WTC11 (cell line): ENCODE results near the gene HEPHL1. TPM values are rescaled to one million over a fixed set of nuclear protein-coding genes. Genes with fewer than 3 reads are reported as not detected.

Experiments
- ATAC-seq: fragments of 200-7000 bp; cut with Tn5 transposase; 2 replicates; pipeline ENCODE4 v1.10.0; 2021; ENCODE audit warnings: mild to moderate bottlenecking, moderate library complexity
- CTCF ChIA-PET: fragments of 300-600 bp; sonication (Branson Sonifier 250); formaldehyde crosslinking; loops from one replicate; lab custom pipeline; 2021; ENCODE audit warnings: antibody characterized with exemption; lab: Charles Lee
- POLR2A ChIA-PET: fragments of 350-600 bp; sonication (Branson Sonifier 250); formaldehyde crosslinking; loops from one replicate; lab custom pipeline; 2021; ENCODE audit warnings: antibody characterized with exemption; lab: Charles Lee
- DNase-seq: peaks from one replicate; pipeline ENCODE4 v3.0.0; 2021; ENCODE audit warnings: low spot score
- H3K27ac Mint-ChIP-seq: 2 replicates; pipeline ENCODE4 v1.8.0; 2021; ENCODE audit warnings: mixed read lengths
- H3K27me3 Mint-ChIP-seq: 2 replicates; pipeline ENCODE4 v1.8.0; 2021; ENCODE audit warnings: low read depth, mild to moderate bottlenecking, moderate library complexity, mixed read lengths
- H3K36me3 Mint-ChIP-seq: 2 replicates; pipeline ENCODE4 v1.8.0; 2021; ENCODE audit warnings: mixed read lengths
- H3K4me1 Mint-ChIP-seq: 2 replicates; pipeline ENCODE4 v1.8.0; 2022; ENCODE audit warnings: mixed read lengths
- H3K4me3 Mint-ChIP-seq: 2 replicates; pipeline ENCODE4 v1.8.0; 2021; ENCODE audit warnings: mild to moderate bottlenecking, moderate library complexity, mixed read lengths
- H3K9me3 Mint-ChIP-seq: 2 replicates; pipeline ENCODE4 v1.8.0; 2021; ENCODE audit warnings: mixed read lengths
- ATF1 ChIP-seq: sonication (generic); formaldehyde crosslinking; IDR thresholded peaks from 2 replicates; pipeline ENCODE4 v1.8.1; 2023; ENCODE audit warnings: mild to moderate bottlenecking, moderate library complexity, missing genetic modification reagents
- ETV6 ChIP-seq: sonication (generic); formaldehyde crosslinking; IDR thresholded peaks from 2 replicates; pipeline ENCODE4 v1.8.1; 2022; ENCODE audit warnings: mild to moderate bottlenecking, missing genetic modification reagents
- MYBL2 ChIP-seq: sonication (generic); formaldehyde crosslinking; IDR thresholded peaks from 2 replicates; pipeline ENCODE4 v1.8.1; 2023; ENCODE audit warnings: mild to moderate bottlenecking, moderate library complexity, missing genetic modification reagents
- NFE2L1 ChIP-seq: sonication (generic); formaldehyde crosslinking; IDR thresholded peaks from 2 replicates; pipeline ENCODE4 v1.8.1; 2023; ENCODE audit warnings: missing genetic modification reagents
- NFYB ChIP-seq: sonication (generic); formaldehyde crosslinking; conservative IDR thresholded peaks from 2 replicates; pipeline ENCODE4 v1.8.0; 2022; ENCODE audit warnings: low read depth, missing genetic modification reagents
- OVOL2 ChIP-seq: fragments of 250-450 bp; sonication (Bioruptor Pico); IDR thresholded peaks from 2 replicates; pipeline ENCODE4 v1.9.0; 2021; ENCODE audit warnings: mild to moderate bottlenecking, borderline replicate concordance
- SMAD4 ChIP-seq: sonication (generic); formaldehyde crosslinking; IDR thresholded peaks from 2 replicates; pipeline ENCODE4 v1.8.0; 2022; ENCODE audit warnings: mild to moderate bottlenecking, missing genetic modification reagents
- SOX15 ChIP-seq: fragments of 250-450 bp; sonication (Bioruptor Pico); IDR thresholded peaks from 2 replicates; pipeline ENCODE4 v1.9.0; 2021; ENCODE audit warnings: mild to moderate bottlenecking
- ZNF121 ChIP-seq: sonication (generic); formaldehyde crosslinking; IDR thresholded peaks from 2 replicates; pipeline ENCODE4 v1.8.0; 2023; ENCODE audit warnings: missing genetic modification reagents
- ZNF671 ChIP-seq: fragments of 250-450 bp; sonication (Bioruptor Pico); IDR thresholded peaks from 2 replicates; pipeline ENCODE4 v1.8.0; 2021; ENCODE audit warnings: mild to moderate bottlenecking
- total RNA-seq: library from RNA; stranded (reverse); gene quantifications from 3 replicates; pipeline ENCODE4 v1.2.3, GENCODE V29; 2021
- TF ChIP-seq, protein P1 (sequence below): sonication (generic); formaldehyde crosslinking; IDR thresholded peaks from 2 replicates; pipeline ENCODE4 v1.8.0; 2022; ENCODE audit warnings: mild to moderate bottlenecking, missing genetic modification reagents
- TF ChIP-seq, protein P2 (sequence below): fragments of 250-450 bp; sonication (Bioruptor Pico); IDR thresholded peaks from 2 replicates; pipeline ENCODE4 v1.8.0; 2021; ENCODE audit warnings: mild to moderate bottlenecking
- TF ChIP-seq, protein P3 (sequence below): sonication (generic); formaldehyde crosslinking; conservative IDR thresholded peaks from 2 replicates; pipeline ENCODE4 v1.8.1; 2022; ENCODE audit warnings: mild to moderate bottlenecking, missing genetic modification reagents
- TF ChIP-seq, protein P4 (sequence below): sonication (generic); formaldehyde crosslinking; IDR thresholded peaks from 2 replicates; pipeline ENCODE4 v1.8.1; 2023; ENCODE audit warnings: mild to moderate bottlenecking, missing genetic modification reagents, borderline replicate concordance
- TF ChIP-seq, protein P5 (sequence below): fragments of 250-450 bp; sonication (Bioruptor Pico); IDR thresholded peaks from 2 replicates; pipeline ENCODE4 v1.9.0; 2021; ENCODE audit warnings: mild to moderate bottlenecking, borderline replicate concordance
- TF ChIP-seq, protein P6 (sequence below): sonication (generic); formaldehyde crosslinking; IDR thresholded peaks from 2 replicates; pipeline ENCODE4 v1.8.0; 2023; ENCODE audit warnings: missing genetic modification reagents, mild to moderate bottlenecking, borderline replicate concordance
- TF ChIP-seq, protein P7 (sequence below): sonication (generic); formaldehyde crosslinking; IDR thresholded peaks from 2 replicates; pipeline ENCODE4 v1.8.1; 2022; ENCODE audit warnings: mild to moderate bottlenecking, moderate library complexity, missing genetic modification reagents

Gene HEPHL1
- total RNA-seq, 1 experiment from 2014 or later: 0.13 TPM

DNA sequence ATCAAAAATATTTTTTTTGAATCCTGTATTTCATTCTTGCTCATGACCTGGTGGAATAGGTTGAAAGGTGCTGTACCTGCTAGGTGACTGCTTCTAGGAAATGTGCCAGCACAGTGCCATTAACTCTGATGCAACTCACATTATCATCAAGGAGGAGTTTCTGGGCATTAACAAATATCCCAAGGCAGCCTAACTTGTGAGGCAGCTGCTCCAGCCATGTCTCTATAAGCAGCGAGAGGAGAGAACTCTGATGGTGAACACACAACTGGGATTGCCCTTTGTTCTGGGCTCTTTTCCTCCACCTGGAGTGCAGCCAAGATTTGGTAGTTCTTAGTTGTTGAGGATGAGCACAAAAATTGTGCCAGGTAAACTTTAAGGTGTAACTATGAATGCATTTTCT lies 25.6 kb downstream of the HEPHL1 start:
- Mint-ChIP-seq H3K4me1 (no peaks in the 10 kb centered on the region), H3K9me3 (no peaks in the 10 kb centered on the region; the same call in 1 of the 2 replicates), H3K27me3 (no peaks in the 10 kb centered on the region; the same call in 1 of the 2 replicates), H3K4me3 (no peak overlapping the region), H3K36me3 (no peaks in the 10 kb centered on the region), H3K27ac (no peak overlapping the region)
- TF ChIP-seq, protein P1, sequence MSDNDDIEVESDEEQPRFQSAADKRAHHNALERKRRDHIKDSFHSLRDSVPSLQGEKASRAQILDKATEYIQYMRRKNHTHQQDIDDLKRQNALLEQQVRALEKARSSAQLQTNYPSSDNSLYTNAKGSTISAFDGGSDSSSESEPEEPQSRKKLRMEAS (CRISPR knock-in tag): no peak
- TF ChIP-seq, protein P2, sequence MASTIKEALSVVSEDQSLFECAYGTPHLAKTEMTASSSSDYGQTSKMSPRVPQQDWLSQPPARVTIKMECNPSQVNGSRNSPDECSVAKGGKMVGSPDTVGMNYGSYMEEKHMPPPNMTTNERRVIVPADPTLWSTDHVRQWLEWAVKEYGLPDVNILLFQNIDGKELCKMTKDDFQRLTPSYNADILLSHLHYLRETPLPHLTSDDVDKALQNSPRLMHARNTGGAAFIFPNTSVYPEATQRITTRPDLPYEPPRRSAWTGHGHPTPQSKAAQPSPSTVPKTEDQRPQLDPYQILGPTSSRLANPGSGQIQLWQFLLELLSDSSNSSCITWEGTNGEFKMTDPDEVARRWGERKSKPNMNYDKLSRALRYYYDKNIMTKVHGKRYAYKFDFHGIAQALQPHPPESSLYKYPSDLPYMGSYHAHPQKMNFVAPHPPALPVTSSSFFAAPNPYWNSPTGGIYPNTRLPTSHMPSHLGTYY (CRISPR knock-in tag): no peak
- TF ChIP-seq SMAD4 (CRISPR knock-in tag) (no peak), SOX15 (CRISPR knock-in tag) (no peak), NFE2L1 (no peak)
- TF ChIP-seq, protein P3, sequence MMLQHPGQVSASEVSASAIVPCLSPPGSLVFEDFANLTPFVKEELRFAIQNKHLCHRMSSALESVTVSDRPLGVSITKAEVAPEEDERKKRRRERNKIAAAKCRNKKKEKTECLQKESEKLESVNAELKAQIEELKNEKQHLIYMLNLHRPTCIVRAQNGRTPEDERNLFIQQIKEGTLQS (CRISPR knock-in tag): no peak
- TF ChIP-seq, protein P4, sequence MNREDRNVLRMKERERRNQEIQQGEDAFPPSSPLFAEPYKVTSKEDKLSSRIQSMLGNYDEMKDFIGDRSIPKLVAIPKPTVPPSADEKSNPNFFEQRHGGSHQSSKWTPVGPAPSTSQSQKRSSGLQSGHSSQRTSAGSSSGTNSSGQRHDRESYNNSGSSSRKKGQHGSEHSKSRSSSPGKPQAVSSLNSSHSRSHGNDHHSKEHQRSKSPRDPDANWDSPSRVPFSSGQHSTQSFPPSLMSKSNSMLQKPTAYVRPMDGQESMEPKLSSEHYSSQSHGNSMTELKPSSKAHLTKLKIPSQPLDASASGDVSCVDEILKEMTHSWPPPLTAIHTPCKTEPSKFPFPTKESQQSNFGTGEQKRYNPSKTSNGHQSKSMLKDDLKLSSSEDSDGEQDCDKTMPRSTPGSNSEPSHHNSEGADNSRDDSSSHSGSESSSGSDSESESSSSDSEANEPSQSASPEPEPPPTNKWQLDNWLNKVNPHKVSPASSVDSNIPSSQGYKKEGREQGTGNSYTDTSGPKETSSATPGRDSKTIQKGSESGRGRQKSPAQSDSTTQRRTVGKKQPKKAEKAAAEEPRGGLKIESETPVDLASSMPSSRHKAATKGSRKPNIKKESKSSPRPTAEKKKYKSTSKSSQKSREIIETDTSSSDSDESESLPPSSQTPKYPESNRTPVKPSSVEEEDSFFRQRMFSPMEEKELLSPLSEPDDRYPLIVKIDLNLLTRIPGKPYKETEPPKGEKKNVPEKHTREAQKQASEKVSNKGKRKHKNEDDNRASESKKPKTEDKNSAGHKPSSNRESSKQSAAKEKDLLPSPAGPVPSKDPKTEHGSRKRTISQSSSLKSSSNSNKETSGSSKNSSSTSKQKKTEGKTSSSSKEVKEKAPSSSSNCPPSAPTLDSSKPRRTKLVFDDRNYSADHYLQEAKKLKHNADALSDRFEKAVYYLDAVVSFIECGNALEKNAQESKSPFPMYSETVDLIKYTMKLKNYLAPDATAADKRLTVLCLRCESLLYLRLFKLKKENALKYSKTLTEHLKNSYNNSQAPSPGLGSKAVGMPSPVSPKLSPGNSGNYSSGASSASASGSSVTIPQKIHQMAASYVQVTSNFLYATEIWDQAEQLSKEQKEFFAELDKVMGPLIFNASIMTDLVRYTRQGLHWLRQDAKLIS (CRISPR knock-in tag): no peak
- DNase-seq (no peak), ATAC-seq (no peak)
- POLR2A ChIA-PET: no interaction called here
- CTCF ChIA-PET: no interaction called here

DNA sequence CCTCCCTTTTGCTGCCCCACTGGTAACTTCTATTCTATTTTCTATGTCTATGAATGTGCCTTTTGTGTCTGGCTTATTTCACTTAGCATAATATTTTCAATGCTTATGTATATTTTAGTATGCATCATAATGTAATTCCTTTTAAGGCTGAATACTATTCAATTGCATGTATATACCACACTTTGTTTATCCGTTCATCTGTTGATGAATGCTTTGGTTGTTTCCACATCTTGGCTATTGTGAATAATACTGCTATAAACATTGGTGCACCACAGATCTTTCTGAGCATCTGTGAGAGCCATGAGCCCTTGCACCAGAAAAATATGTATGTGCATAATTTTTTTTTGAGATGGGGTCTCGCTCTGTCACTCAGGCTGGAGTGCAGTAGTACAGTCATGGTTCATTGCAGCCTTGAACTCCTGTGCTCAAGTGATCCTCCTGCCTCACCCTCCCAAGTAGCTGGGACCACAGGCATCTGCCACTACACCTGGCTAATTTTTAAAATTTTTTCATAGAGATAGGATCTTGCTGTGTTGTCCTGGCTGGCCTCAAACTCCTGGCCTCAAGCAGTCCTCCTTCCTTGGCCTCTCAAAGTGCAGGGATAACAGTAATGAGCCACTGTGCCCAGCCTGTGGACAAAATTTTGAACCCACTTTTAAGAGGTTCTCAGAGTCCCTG lies 27.0 kb downstream of the HEPHL1 start:
- ATAC-seq: no peak
- no peaks in the 10 kb centered on the region for H3K36me3 Mint-ChIP-seq
- no peak overlapping the region for H3K4me3 Mint-ChIP-seq
- no peaks in the 10 kb centered on the region for H3K4me1 Mint-ChIP-seq
- H3K27ac Mint-ChIP-seq: no peak overlapping the region
- H3K27me3 Mint-ChIP-seq: no peaks in the 10 kb centered on the region; the same call in 1 of the 2 replicates
- POLR2A ChIA-PET: no interaction called here
- no peak for DNase-seq
- CTCF ChIA-PET: no interaction called here
- no peaks in the 10 kb centered on the region; the same call in 1 of the 2 replicates for H3K9me3 Mint-ChIP-seq
- TF ChIP-seq MYBL2 (CRISPR knock-in tag): no peak
- no peak for TF ChIP-seq ETV6 (CRISPR knock-in tag)
- TF ChIP-seq, protein P5, sequence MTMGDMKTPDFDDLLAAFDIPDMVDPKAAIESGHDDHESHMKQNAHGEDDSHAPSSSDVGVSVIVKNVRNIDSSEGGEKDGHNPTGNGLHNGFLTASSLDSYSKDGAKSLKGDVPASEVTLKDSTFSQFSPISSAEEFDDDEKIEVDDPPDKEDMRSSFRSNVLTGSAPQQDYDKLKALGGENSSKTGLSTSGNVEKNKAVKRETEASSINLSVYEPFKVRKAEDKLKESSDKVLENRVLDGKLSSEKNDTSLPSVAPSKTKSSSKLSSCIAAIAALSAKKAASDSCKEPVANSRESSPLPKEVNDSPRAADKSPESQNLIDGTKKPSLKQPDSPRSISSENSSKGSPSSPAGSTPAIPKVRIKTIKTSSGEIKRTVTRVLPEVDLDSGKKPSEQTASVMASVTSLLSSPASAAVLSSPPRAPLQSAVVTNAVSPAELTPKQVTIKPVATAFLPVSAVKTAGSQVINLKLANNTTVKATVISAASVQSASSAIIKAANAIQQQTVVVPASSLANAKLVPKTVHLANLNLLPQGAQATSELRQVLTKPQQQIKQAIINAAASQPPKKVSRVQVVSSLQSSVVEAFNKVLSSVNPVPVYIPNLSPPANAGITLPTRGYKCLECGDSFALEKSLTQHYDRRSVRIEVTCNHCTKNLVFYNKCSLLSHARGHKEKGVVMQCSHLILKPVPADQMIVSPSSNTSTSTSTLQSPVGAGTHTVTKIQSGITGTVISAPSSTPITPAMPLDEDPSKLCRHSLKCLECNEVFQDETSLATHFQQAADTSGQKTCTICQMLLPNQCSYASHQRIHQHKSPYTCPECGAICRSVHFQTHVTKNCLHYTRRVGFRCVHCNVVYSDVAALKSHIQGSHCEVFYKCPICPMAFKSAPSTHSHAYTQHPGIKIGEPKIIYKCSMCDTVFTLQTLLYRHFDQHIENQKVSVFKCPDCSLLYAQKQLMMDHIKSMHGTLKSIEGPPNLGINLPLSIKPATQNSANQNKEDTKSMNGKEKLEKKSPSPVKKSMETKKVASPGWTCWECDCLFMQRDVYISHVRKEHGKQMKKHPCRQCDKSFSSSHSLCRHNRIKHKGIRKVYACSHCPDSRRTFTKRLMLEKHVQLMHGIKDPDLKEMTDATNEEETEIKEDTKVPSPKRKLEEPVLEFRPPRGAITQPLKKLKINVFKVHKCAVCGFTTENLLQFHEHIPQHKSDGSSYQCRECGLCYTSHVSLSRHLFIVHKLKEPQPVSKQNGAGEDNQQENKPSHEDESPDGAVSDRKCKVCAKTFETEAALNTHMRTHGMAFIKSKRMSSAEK (CRISPR knock-in tag): no peak
- TF ChIP-seq ATF1: no peak
- TF ChIP-seq, protein P6, sequence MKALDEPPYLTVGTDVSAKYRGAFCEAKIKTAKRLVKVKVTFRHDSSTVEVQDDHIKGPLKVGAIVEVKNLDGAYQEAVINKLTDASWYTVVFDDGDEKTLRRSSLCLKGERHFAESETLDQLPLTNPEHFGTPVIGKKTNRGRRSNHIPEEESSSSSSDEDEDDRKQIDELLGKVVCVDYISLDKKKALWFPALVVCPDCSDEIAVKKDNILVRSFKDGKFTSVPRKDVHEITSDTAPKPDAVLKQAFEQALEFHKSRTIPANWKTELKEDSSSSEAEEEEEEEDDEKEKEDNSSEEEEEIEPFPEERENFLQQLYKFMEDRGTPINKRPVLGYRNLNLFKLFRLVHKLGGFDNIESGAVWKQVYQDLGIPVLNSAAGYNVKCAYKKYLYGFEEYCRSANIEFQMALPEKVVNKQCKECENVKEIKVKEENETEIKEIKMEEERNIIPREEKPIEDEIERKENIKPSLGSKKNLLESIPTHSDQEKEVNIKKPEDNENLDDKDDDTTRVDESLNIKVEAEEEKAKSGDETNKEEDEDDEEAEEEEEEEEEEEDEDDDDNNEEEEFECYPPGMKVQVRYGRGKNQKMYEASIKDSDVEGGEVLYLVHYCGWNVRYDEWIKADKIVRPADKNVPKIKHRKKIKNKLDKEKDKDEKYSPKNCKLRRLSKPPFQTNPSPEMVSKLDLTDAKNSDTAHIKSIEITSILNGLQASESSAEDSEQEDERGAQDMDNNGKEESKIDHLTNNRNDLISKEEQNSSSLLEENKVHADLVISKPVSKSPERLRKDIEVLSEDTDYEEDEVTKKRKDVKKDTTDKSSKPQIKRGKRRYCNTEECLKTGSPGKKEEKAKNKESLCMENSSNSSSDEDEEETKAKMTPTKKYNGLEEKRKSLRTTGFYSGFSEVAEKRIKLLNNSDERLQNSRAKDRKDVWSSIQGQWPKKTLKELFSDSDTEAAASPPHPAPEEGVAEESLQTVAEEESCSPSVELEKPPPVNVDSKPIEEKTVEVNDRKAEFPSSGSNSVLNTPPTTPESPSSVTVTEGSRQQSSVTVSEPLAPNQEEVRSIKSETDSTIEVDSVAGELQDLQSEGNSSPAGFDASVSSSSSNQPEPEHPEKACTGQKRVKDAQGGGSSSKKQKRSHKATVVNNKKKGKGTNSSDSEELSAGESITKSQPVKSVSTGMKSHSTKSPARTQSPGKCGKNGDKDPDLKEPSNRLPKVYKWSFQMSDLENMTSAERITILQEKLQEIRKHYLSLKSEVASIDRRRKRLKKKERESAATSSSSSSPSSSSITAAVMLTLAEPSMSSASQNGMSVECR (CRISPR knock-in tag): no peak
- no peak for TF ChIP-seq ZNF671 (CRISPR knock-in tag)
- no peak for TF ChIP-seq NFYB (CRISPR knock-in tag)
- TF ChIP-seq, protein P7, sequence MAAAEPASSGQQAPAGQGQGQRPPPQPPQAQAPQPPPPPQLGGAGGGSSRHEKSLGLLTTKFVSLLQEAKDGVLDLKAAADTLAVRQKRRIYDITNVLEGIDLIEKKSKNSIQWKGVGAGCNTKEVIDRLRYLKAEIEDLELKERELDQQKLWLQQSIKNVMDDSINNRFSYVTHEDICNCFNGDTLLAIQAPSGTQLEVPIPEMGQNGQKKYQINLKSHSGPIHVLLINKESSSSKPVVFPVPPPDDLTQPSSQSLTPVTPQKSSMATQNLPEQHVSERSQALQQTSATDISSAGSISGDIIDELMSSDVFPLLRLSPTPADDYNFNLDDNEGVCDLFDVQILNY (CRISPR knock-in tag): no peak
- TF ChIP-seq OVOL2: no peak
- TF ChIP-seq ZNF121 (CRISPR knock-in tag): no peak
